ENCODE measurements around the gene TMEM186.

TMEM186 gene

GRCh38 chr16:8818504-8819270 is 21.2 kb upstream of the TMEM186 start:
- TF ChIP-seq ZFP30 (CRISPR knock-in tag; IDR thresholded peaks at IDR 0.05) (no peak), ZFP3 (CRISPR knock-in tag; IDR thresholded peaks at IDR 0.05) (no peak), SNAI2 (CRISPR knock-in tag; IDR thresholded peaks at IDR 0.05) (no peak), TOX (CRISPR knock-in tag; IDR thresholded peaks at IDR 0.05; ENCODE audit: borderline replicate concordance) (no peak), ZC3H10 (CRISPR knock-in tag; IDR thresholded peaks at IDR 0.05) (no peak), RARB (CRISPR knock-in tag; IDR thresholded peaks at IDR 0.05) (no peak), ZNF70 (CRISPR knock-in tag; IDR thresholded peaks at IDR 0.05) (no peak)
- ATAC-seq = no peak

GRCh38 chr16:8816967-8817655 is 19.7 kb upstream of the TMEM186 start:
- no peak for ATAC-seq
- TF ChIP-seq GLIS3 (CRISPR knock-in tag; IDR thresholded peaks at IDR 0.05) (no peak), ZNF565 (CRISPR knock-in tag; conservative IDR thresholded peaks at IDR 0.05; ENCODE audit: low read depth) (no peak), CREB5 (CRISPR knock-in tag; IDR thresholded peaks at IDR 0.05; ENCODE audit: low read depth) (no peak), PATZ1 (CRISPR knock-in tag; IDR thresholded peaks at IDR 0.05; ENCODE audit: borderline replicate concordance) (no peak), RARB (CRISPR knock-in tag; IDR thresholded peaks at IDR 0.05) (no peak), TSHZ2 (CRISPR knock-in tag; IDR thresholded peaks at IDR 0.05) (no peak), PPARA (CRISPR knock-in tag; IDR thresholded peaks at IDR 0.05; ENCODE audit: borderline replicate concordance) (no peak), ZFP30 (CRISPR knock-in tag; IDR thresholded peaks at IDR 0.05) (no peak), OSR1 (CRISPR knock-in tag; IDR thresholded peaks at IDR 0.05) (no peak), ESRRG (CRISPR knock-in tag; IDR thresholded peaks at IDR 0.05) (no peak), BACH2 (CRISPR knock-in tag; IDR thresholded peaks at IDR 0.05; ENCODE audit: borderline replicate concordance) (no peak), ARNTL (CRISPR knock-in tag; IDR thresholded peaks at IDR 0.05; ENCODE audit: borderline replicate concordance, low read depth) (no peak), SNAI2 (CRISPR knock-in tag; IDR thresholded peaks at IDR 0.05) (no peak), ZNF70 (CRISPR knock-in tag; IDR thresholded peaks at IDR 0.05) (no peak)

GRCh38 chr16:8814095-8814806 is 16.8 kb upstream of the TMEM186 start:
- no peak for ATAC-seq
- TF ChIP-seq TSHZ2 (CRISPR knock-in tag; IDR thresholded peaks at IDR 0.05) (no peak), TOX (CRISPR knock-in tag; IDR thresholded peaks at IDR 0.05; ENCODE audit: borderline replicate concordance) (no peak), CSDC2 (CRISPR knock-in tag; IDR thresholded peaks at IDR 0.05) (no peak), PPARA (CRISPR knock-in tag; IDR thresholded peaks at IDR 0.05; ENCODE audit: borderline replicate concordance) (no peak), CREB5 (CRISPR knock-in tag; IDR thresholded peaks at IDR 0.05; ENCODE audit: low read depth) (no peak), SNAI2 (CRISPR knock-in tag; IDR thresholded peaks at IDR 0.05) (no peak), PATZ1 (CRISPR knock-in tag; IDR thresholded peaks at IDR 0.05; ENCODE audit: borderline replicate concordance) (no peak), POU6F1 (CRISPR knock-in tag; IDR thresholded peaks at IDR 0.05; ENCODE audit: borderline replicate concordance, low read depth) (no peak)

Data from SK-N-SH treated with all-trans-retinoic acid at 6 μM for 48 hours (cell line).